NT2/D1 (cell line): ENCODE measurements around the gene OVCH2.

Experiments used
- YY1 ChIP-seq: IDR thresholded peaks from 2 replicates; pipeline ENCODE4 v1.6.1; 2011; ENCODE audit not compliant: insufficient read length, insufficient read depth
- ZNF274 ChIP-seq: IDR thresholded peaks from 2 replicates; pipeline ENCODE4 v1.6.1; 2011; ENCODE audit warnings: mild to moderate bottlenecking, low read depth, low read length

GRCh38 chr11:7671347-7672215 is 34.7 kb downstream of the OVCH2 start:
- TF ChIP-seq YY1, result no peak
- TF ChIP-seq ZNF274, result no peak
